Psoas muscle (tissue), 8 donors: ENCODE data around the gene DSCAM. TPM values are rescaled to one million over a fixed set of nuclear protein-coding genes. Genes with fewer than 3 reads are reported as not detected.

Experiments
- ATAC-seq, 4 donors: fragments of 200-7000 bp; cut with Tn5 transposase; one replicate each; pipeline ENCODE4 v1.9.1; 2020; ENCODE audit warnings: moderate library complexity in 3 of 4, mild to moderate bottlenecking in 2 of 4
- DNase-seq, 2 donors: peaks; one replicate each; pipeline ENCODE4 v3.0.0-alpha.2; 2020
- H3K27ac ChIP-seq: fragments of 200-600 bp; one replicate; pipeline ENCODE4 v1.8.0; 2022
- H3K27me3 ChIP-seq, 3 donors: fragments of 200-600 bp in 1 of 3; one replicate each; pipeline versions ENCODE4 v1.6.1 to v1.8.0; 2013 to 2022; ENCODE audit warnings: low read length in 2 of 3, mild to moderate bottlenecking in 2 of 3, moderate library complexity in 1 of 3; ENCODE audit not compliant: insufficient read depth in 3 of 3
- H3K36me3 ChIP-seq, 2 donors: fragments of 200-600 bp in 1 of 2; one replicate each; pipeline versions ENCODE4 v1.6.1 to v1.8.0; 2013 to 2022; ENCODE audit warnings: low read depth in 1 of 2, mild to moderate bottlenecking in 1 of 2, moderate library complexity in 1 of 2; ENCODE audit not compliant: insufficient read depth in 1 of 2
- H3K4me1 ChIP-seq: fragments of 200-600 bp; one replicate; pipeline ENCODE4 v1.8.0; 2022
- H3K4me3 ChIP-seq: fragments of 200-600 bp; one replicate; pipeline ENCODE4 v1.8.0; 2022; ENCODE audit warnings: mild to moderate bottlenecking
- H3K9me3 ChIP-seq: fragments of 200-600 bp; one replicate; pipeline ENCODE4 v1.8.0; 2022
- CTCF ChIP-seq: fragments of 200-600 bp; IDR thresholded peaks from one replicate; pipeline ENCODE4 v1.8.0; 2022; ENCODE audit warnings: antibody characterized with exemption
- WGBS, 3 donors: extraction: QIAGEN DNeasy Blood & Tissue Kit; methylation state at CpG; one replicate each; pipeline versions ENCODE4 v1.1.6 to v1.1.7; 2013; 5-methylcytosine and 5-hydroxymethylcytosine counted together
- intact Hi-C, 2 donors: fragments of 100-400 bp; cut with DNase I; formaldehyde crosslinking; loops; one replicate each; pipeline versions ENCODE4 v1.11.0 to v1.14.2; 2022
- polyA plus RNA-seq, 3 donors: library from polyadenylated mRNA; stranded (reverse); fragments of 200-250 nt; gene quantifications; one replicate each; pipeline ENCODE4 v1.2.3, GENCODE V29; 2013
- total RNA-seq, 4 donors: library from RNA; stranded (reverse); fragmentation: NEBNext Ultra II Directional in 2 of 4; extraction: Animal tissue kit (Norgen Biotek cat#: 25700) in 2 of 4; gene quantifications; one replicate each; pipeline versions ENCODE4 v1.2.1 to v1.2.4, GENCODE V29; 2021 to 2023
- donor health status: healthy with polysubstance abuse.
- donor health status: DM: no; HTN: no; CAD: no; lungs with moderate emphysema.
- donor health status: Bipolar disorder and iron deficiency.
- donor health status: healthy.
- donor health status: DM: yes; HTN: yes; CAD: no.
- donor health status: DM: no; HTN: no; CAD: no.
- donor health status: DM: no; HTN: no; CAD: no.
- donor health status: DM: yes; HTN: yes; CAD: no.

DSCAM gene
- total and polyA plus RNA-seq, 7 donors: 0.03 to 0.04 TPM; not detected in 5

GRCh38 chr21:40752125-40752524, 94.8 kb downstream of the DSCAM start:
- Histone ChIP-seq H3K27me3 (no peaks in the 10 kb centered on the region), H3K27ac (no peak overlapping the region), H3K36me3 (no peaks in the 10 kb centered on the region), H3K9me3 (no peaks in the 10 kb centered on the region), H3K4me3 (no peak overlapping the region), H3K4me1 (no peaks in the 10 kb centered on the region)
- intact Hi-C loops: no loop called here
- ATAC-seq: no peak
- 5 to 17% (median 11%) methylated on average over 2 of the region's 2 CpGs for WGBS, 3 donors
- no peak for TF ChIP-seq CTCF
- no peak for DNase-seq

GRCh38 chr21:40751221-40751620, 95.7 kb downstream of the DSCAM start:
- H3K36me3 ChIP-seq: no peaks in the 10 kb centered on the region
- H3K27ac ChIP-seq: no peak overlapping the region
- DNase-seq (no peak), ATAC-seq (no peak)
- H3K4me3 ChIP-seq: no peak overlapping the region
- H3K27me3 ChIP-seq: no peaks in the 10 kb centered on the region
- no peaks in the 10 kb centered on the region for H3K4me1 ChIP-seq
- H3K9me3 ChIP-seq: no peaks in the 10 kb centered on the region
- 90 to 93% (median 92%) methylated on average over 3 of the region's 3 CpGs for WGBS, 3 donors
- intact Hi-C loops: no loop called here
- TF ChIP-seq CTCF: no peak

DNA sequence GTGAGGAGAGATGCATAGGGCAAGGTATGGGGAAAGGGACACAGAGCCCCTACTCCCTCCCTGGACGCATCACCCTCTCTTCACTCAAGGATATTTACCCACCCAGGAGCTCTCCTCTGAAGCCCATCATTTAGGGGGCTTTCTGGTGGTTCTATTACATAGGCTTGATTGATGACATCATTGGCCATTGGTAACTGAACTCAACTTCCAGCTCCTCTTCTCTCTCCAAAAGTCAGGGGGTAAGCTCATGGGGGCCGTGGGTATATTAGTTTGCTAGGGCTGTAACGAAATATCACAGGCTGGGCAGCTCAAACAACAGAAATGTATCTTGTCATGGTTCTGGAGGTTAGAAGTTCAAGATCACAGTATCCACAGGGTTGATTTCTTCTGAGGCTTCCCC, 110.8 kb downstream of the DSCAM start:
- Histone ChIP-seq H3K9me3 (no peaks in the 10 kb centered on the region), H3K36me3 (no peaks in the 10 kb centered on the region), H3K4me1 (no peaks in the 10 kb centered on the region), H3K4me3 (no peak overlapping the region), H3K27ac (no peak overlapping the region), H3K27me3 (no peaks in the 10 kb centered on the region)
- ATAC-seq (no peak), DNase-seq (no peak)
- intact Hi-C loops: no loop called here
- no peak for TF ChIP-seq CTCF
- 60 to 82% (median 68%) methylated on average over 3 of the region's 3 CpGs for WGBS, 3 donors

DNA sequence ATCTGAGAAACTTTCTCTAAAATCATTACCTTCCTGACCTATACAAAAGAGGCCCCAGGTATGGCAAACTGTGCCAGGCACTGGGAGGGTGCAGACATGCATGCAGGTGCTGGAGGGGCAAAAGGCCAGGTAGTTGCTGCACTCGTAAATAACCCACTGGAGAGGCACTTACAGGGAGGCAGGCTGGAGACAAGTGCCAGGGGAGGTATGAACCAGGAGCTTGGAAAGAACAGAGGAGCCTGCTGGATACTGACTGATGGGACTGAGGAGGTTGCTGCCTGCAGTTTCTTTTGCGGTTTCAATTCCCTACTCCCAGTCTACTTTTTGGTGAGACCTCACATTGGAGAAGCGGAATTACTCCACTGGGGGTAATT, 113.9 kb downstream of the DSCAM start:
- Histone ChIP-seq H3K27me3 (no peaks in the 10 kb centered on the region), H3K4me1 (no peaks in the 10 kb centered on the region), H3K9me3 (no peaks in the 10 kb centered on the region), H3K4me3 (no peak overlapping the region), H3K27ac (no peak overlapping the region), H3K36me3 (no peaks in the 10 kb centered on the region)
- 84 to 86% (median 85%) methylated on average over 3 of the region's 3 CpGs for WGBS, 3 donors
- intact Hi-C loops: no loop called here
- DNase-seq (no peak), ATAC-seq (no peak)
- TF ChIP-seq CTCF: no peak

GRCh38 chr21:40732253-40733023, 114.5 kb downstream of the DSCAM start:
- Histone ChIP-seq H3K9me3 (no peaks in the 10 kb centered on the region), H3K4me1 (no peaks in the 10 kb centered on the region), H3K36me3 (no peaks in the 10 kb centered on the region), H3K27ac (no peak overlapping the region), H3K4me3 (no peak overlapping the region), H3K27me3 (no peaks in the 10 kb centered on the region)
- ATAC-seq (no peak), DNase-seq (no peak)
- 52 to 61% (median 59%) methylated on average over 4 of the region's 4 CpGs for WGBS, 3 donors
- intact Hi-C loops: no loop called here
- TF ChIP-seq CTCF: no peak
